Small intestine (tissue), 7 donors: ENCODE results near the gene NECTIN3. TPM values are rescaled to one million over a fixed set of nuclear protein-coding genes. Genes with fewer than 3 reads are reported as not detected.

Experiments used
- DNase-seq, 2 donors: peaks; one replicate each; pipeline versions ENCODE4 v3.0.0 to v3.0.0-alpha.2; 2013
- FAIRE-seq: peaks from 2 replicates; lab custom pipeline; 2012; peaks lifted over from hg19 to GRCh38; lab: Jason Lieb, UNC
- H3K27ac ChIP-seq, 3 donors: one replicate each; pipeline ENCODE4 v1.5.1; 2013; ENCODE audit warnings: low read length in 2 of 3, mild to moderate bottlenecking in 2 of 3, control low read depth in 1 of 3, inconsistent platforms in 1 of 3, low read depth in 1 of 3, moderate library complexity in 1 of 3
- H3K27me3 ChIP-seq, 3 donors: one replicate each; pipeline ENCODE4 v1.6.1; 2013; ENCODE audit warnings: low read length in 3 of 3, inconsistent platforms in 1 of 3; ENCODE audit not compliant: control insufficient read depth in 3 of 3, insufficient read depth in 3 of 3
- H3K36me3 ChIP-seq, 3 donors: one replicate each; pipeline ENCODE4 v1.6.1; 2013; ENCODE audit warnings: low read length in 3 of 3, inconsistent platforms in 1 of 3, low read depth in 1 of 3, mild to moderate bottlenecking in 1 of 3, moderate library complexity in 1 of 3; ENCODE audit not compliant: control insufficient read depth in 3 of 3, insufficient read depth in 2 of 3
- H3K4me1 ChIP-seq, 3 donors: one replicate each; pipeline ENCODE4 v1.6.1; 2013; ENCODE audit warnings: low read length in 2 of 3, inconsistent platforms in 1 of 3, low read depth in 1 of 3, mild to moderate bottlenecking in 1 of 3, moderate library complexity in 1 of 3; ENCODE audit not compliant: control insufficient read depth in 3 of 3, insufficient read depth in 2 of 3
- H3K4me3 ChIP-seq, 3 donors: one replicate each; pipeline ENCODE4 v1.5.1; 2013; ENCODE audit warnings: low read length in 3 of 3, control low read depth in 1 of 3, inconsistent platforms in 1 of 3, low read depth in 1 of 3, mild to moderate bottlenecking in 1 of 3, moderate library complexity in 1 of 3
- H3K9me3 ChIP-seq, 2 donors: one replicate each; pipeline ENCODE4 v1.6.1; 2013; ENCODE audit warnings: low read depth in 1 of 2, low read length in 1 of 2; ENCODE audit not compliant: control insufficient read depth in 2 of 2, insufficient read depth in 1 of 2
- WGBS, 3 donors: extraction: QIAGEN DNeasy Blood & Tissue Kit; methylation state at CpG; one replicate each; pipeline ENCODE4 v1.1.7; 2013; 5-methylcytosine and 5-hydroxymethylcytosine counted together
- polyA plus RNA-seq, 4 donors: library from polyadenylated mRNA; stranded (reverse) in 3 of 4; unstranded in 1 of 4; fragments of 200-250 nt in 3 of 4; fragments of 120-200 nt in 1 of 4; gene quantifications; one replicate each; pipeline versions ENCODE4 v1.2.1 to v1.2.3, GENCODE V29; 2013
- donor health status: healthy with polysubstance abuse.
- donor health status: control.
- donor health status: control.
- donor health status: Bipolar disorder and iron deficiency.
- donor health status: healthy.

The NECTIN3 gene
- polyA plus RNA-seq, 4 donors: 5.9 to 36.9 (median 15.0) TPM

DNA sequence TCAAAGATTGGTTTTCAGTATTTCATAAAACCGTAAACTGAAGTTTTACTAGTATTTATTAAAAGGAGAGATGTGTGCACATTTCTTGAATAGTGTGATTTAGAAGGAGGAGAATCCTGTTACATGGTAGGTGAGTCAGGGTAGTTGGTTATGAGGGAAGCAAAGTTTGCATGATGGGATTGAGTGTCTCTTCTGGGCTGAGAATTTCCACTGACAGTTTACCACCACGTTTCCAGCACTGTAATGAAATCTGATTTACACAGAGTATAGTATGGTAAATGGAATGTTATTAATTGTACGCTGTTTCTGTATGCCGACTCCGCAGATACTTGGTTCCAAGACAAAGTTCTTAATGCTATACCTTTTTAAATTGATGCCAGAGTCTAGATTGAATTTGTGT lies 1.6 kb downstream of the NECTIN3 start:
- 8 to 46% (median 32%) methylated on average over 5 of the region's 5 CpGs for WGBS, 3 donors
- Histone ChIP-seq H3K4me1 (peaks cover 2 to 11% (median 3%) of the 10 kb centered on the region in 3 donors), H3K36me3 (no peaks in the 10 kb centered on the region), H3K4me3 (peak overlapping the region; percentile 34 to 93 (median 77)), H3K27ac (peak overlapping the region in 2 of 3 donors; percentile 32 to 90), H3K27me3 (no peaks in the 10 kb centered on the region), H3K9me3 (no peaks in the 10 kb centered on the region)
- DNase-seq (peak; percentile 40 to 44), FAIRE-seq (no peak)

GRCh38 chr3:111076732-111077131 lies 5.1 kb downstream of the NECTIN3 start:
- H3K4me3 ChIP-seq: no peak overlapping the region
- H3K9me3 ChIP-seq: no peaks in the 10 kb centered on the region
- 44 to 71% (median 65%) methylated on average over 5 of the region's 5 CpGs for WGBS, 3 donors
- H3K36me3 ChIP-seq: no peaks in the 10 kb centered on the region
- FAIRE-seq (no peak), DNase-seq (peak in 1 of 2 donors; percentile 31)
- H3K4me1 ChIP-seq: peaks cover 2 to 10% (median 3%) of the 10 kb centered on the region in 3 donors
- H3K27ac ChIP-seq: no peak overlapping the region
- H3K27me3 ChIP-seq: no peaks in the 10 kb centered on the region

GRCh38 chr3:111077369-111077768 lies 5.8 kb downstream of the NECTIN3 start:
- Histone ChIP-seq H3K9me3 (no peaks in the 10 kb centered on the region), H3K36me3 (no peaks in the 10 kb centered on the region), H3K27me3 (no peaks in the 10 kb centered on the region), H3K4me1 (peaks cover 2 to 13% (median 3%) of the 10 kb centered on the region in 3 donors), H3K4me3 (no peak overlapping the region), H3K27ac (peak overlapping the region in 1 of 3 donors; percentile 11)
- 21 to 72% (median 47%) methylated on average over 2 of the region's 2 CpGs for WGBS, 3 donors
- DNase-seq (peak; percentile 25 to 39), FAIRE-seq (no peak)

- no peaks in the 10 kb centered on the region for H3K9me3 ChIP-seq
- DNase-seq (peak; percentile 43 to 44), FAIRE-seq (peak; percentile 55)
- no peak overlapping the region for H3K27ac ChIP-seq
- 9 to 50% (median 30%) methylated on average over 1 of the region's 1 CpG for WGBS, 3 donors
- H3K27me3 ChIP-seq: no peaks in the 10 kb centered on the region
- H3K4me1 ChIP-seq: peaks cover 2 to 21% (median 3%) of the 10 kb centered on the region in 3 donors
- no peaks in the 10 kb centered on the region for H3K36me3 ChIP-seq
- no peak overlapping the region for H3K4me3 ChIP-seq
These were observed 8.8 kb downstream of the NECTIN3 start for GRCh38 chr3:111080413-111080812.

- 37 to 59% (median 56%) methylated on average over 3 of the region's 3 CpGs for WGBS, 3 donors
- H3K36me3 ChIP-seq: no peaks in the 10 kb centered on the region
- no peak overlapping the region for H3K27ac ChIP-seq
- DNase-seq (no peak), FAIRE-seq (no peak)
- H3K4me1 ChIP-seq: peaks cover 2 to 21% (median 3%) of the 10 kb centered on the region in 3 donors
- H3K27me3 ChIP-seq: no peaks in the 10 kb centered on the region
- no peaks in the 10 kb centered on the region for H3K9me3 ChIP-seq
- no peak overlapping the region for H3K4me3 ChIP-seq
These were observed 9.5 kb downstream of the NECTIN3 start for GRCh38 chr3:111081008-111081545.

DNA sequence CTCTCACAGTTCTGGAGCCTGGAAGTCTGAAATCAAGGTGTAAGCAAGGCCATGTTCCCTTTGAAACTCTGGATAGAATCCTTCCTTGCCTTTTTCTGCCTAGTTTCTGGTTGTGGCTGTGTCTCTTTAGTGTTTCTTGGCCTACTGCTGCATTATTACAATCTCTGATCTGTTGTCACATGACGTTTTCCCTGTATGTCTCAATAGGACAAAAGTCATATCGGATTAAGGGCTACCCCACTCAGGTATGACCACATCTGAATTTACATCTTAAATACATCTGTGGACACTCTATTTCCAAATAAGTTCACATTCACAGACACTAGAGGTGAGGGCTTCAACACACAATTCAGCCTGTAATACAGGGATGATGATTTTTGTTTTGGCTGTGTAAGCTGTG lies 13.3 kb downstream of the NECTIN3 start:
- FAIRE-seq (no peak), DNase-seq (peak; percentile 47 to 65)
- no peaks in the 10 kb centered on the region for H3K9me3 ChIP-seq
- no peaks in the 10 kb centered on the region for H3K36me3 ChIP-seq
- WGBS, 3 donors: 18 to 60% (median 29%) methylated on average over 2 of the region's 2 CpGs
- no peaks in the 10 kb centered on the region for H3K27me3 ChIP-seq
- peak overlapping the region in 1 of 3 donors; percentile 24 for H3K27ac ChIP-seq
- no peak overlapping the region for H3K4me3 ChIP-seq
- peaks cover 0 to 18% (median 3%) of the 10 kb centered on the region in 3 donors for H3K4me1 ChIP-seq

DNA sequence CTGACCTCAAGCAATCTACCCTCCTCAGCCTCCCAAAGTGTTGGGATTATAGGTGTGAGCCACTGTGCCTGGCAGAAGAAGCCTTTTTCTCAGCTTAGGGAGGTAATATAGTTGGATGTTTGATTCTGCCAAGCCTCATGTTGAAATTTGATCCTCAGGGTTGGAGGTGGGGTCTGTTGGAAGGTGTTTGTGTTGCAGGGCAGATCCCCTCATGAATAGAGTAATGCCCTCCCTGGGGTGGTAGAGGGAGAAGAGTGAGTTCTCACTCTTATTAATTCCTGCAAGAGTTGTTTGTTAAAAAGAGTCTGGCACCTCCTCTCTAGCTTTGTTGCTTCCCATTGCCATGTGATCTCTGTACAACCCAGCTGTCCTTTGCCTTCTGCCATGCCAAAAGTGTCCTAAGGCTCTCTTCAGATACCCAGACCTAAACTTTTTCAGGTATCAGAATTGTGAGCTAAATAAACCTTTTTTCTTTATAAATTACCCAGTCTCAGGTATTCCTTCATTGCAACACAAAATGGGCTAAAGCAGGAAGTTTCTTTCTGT lies 16.4 kb downstream of the NECTIN3 start:
- H3K27ac ChIP-seq: no peak overlapping the region
- FAIRE-seq (no peak), DNase-seq (no peak)
- peaks cover 0 to 8% (median 3%) of the 10 kb centered on the region in 3 donors for H3K4me1 ChIP-seq
- H3K36me3 ChIP-seq: no peaks in the 10 kb centered on the region
- H3K27me3 ChIP-seq: no peaks in the 10 kb centered on the region
- no peak overlapping the region for H3K4me3 ChIP-seq
- no peaks in the 10 kb centered on the region for H3K9me3 ChIP-seq

DNA sequence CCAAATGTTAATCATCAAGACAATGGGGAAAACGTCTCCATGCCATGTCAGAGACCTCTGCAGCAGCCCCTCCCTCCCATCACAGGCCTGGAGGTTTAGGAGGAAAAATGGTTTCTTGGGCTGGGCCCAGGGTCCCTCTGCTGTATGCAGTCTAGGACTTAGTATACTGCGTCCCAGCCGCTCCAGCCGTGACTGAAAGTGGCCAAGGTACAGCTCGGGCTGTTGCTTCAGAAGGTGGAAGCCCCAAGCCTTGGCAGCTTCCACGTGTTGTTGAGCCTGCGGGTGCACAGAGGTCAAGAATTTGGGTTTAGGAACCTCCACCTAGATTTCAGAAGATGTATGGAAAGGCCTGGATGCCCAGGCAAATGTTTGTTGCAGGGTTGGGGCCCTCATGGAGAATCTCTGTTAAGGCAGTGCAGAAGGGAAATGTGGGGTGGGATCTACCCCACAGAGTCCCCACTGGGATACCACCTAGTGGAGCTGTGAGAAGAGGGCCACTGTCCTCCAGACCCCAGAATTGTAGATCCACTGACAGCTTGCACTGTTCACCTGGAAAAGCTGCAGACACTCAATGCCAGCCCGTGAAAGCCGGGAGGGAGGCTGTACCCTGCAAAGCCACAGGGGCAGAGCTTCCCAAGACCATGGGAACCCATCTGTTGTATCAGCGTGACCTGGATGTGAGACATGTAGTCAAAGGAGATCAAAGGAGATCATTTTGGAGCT lies 25.0 kb downstream of the NECTIN3 start:
- Histone ChIP-seq H3K4me3 (no peak overlapping the region), H3K27ac (no peak overlapping the region), H3K9me3 (peaks cover 0 to 20% of the 10 kb centered on the region in 2 donors), H3K36me3 (peaks cover 0 to 3% (median 0%) of the 10 kb centered on the region in 3 donors), H3K4me1 (no peaks in the 10 kb centered on the region), H3K27me3 (no peaks in the 10 kb centered on the region)
- 84 to 94% (median 86%) methylated on average over 10 of the region's 10 CpGs for WGBS, 3 donors
- DNase-seq (no peak), FAIRE-seq (no peak)
